ENCODE measurements around the gene XPC. TPM values are rescaled to one million over a fixed set of nuclear protein-coding genes. Genes with fewer than 3 reads are reported as not detected.

The XPC gene
- total and polyA plus RNA-seq, 2 of the 8 experiments (the other 6 are each of a cell fraction or from before 2014, with no cell fraction given): 8.8 to 27.3 TPM

DNA sequence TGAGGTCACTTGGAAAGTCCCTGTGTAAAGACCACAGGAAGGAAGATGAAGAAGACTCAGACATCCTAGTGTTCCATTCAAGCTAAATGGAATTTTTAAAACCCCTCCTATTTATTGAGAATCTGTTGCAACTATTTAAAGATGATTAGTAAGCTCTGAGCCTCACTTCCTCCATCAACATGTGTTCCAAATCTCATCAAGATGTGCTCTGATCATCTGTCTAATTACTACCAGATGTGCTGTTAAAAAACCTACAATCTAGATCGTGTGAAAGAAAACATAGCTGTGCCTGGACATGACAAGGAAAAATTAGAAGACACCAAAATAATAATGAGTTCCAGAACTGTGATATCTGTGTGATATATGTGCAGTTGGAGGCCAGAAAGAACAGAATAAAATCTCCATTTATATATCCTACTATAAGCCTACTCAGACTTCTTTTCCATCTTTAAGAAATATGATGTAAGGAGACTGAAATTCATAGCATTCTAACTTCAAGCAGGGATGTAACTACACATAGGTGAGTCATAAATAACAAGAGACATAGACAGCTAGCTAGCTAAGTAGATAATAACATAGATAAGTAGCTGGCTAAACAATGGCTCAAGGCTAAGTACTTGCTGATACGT, 7.8 kb downstream of the XPC start (continued):
- TF ChIP-seq SP2 (IDR thresholded peaks at IDR 0.05; ENCODE audit: low read length): no peak
- TF ChIP-seq, protein P1, sequence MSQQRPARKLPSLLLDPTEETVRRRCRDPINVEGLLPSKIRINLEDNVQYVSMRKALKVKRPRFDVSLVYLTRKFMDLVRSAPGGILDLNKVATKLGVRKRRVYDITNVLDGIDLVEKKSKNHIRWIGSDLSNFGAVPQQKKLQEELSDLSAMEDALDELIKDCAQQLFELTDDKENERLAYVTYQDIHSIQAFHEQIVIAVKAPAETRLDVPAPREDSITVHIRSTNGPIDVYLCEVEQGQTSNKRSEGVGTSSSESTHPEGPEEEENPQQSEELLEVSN (IDR thresholded peaks at IDR 0.05): no peak
- no peak for TF ChIP-seq RXRA (IDR thresholded peaks at IDR 0.05; ENCODE audit: insufficient read depth, low read depth, low read length)
- TF ChIP-seq JUN (IDR thresholded peaks at IDR 0.05; ENCODE audit: low read depth, low read length): no peak

All from H1 (cell line).